Ovary (tissue), 9 donors: ENCODE measurements around the gene CLDN7. TPM values are rescaled to one million over a fixed set of nuclear protein-coding genes. Genes with fewer than 3 reads are reported as not detected.
A peak's percentile ranks its signal among the peaks of the same experiment; 100 is the strongest.

Experiments
- DNase-seq, 5 donors: peaks; one replicate each; pipeline ENCODE4 v3.0.0-alpha.2; 2019 to 2020
- H3K27ac ChIP-seq, 2 donors: fragments of 200-600 bp; one replicate each; pipeline versions ENCODE4 v1.5.1 to v1.8.0; 2019 to 2022
- H3K27me3 ChIP-seq: fragments of 200-600 bp; one replicate; pipeline ENCODE4 v1.8.0; 2022
- H3K36me3 ChIP-seq: fragments of 200-600 bp; sonication (generic); one replicate; pipeline ENCODE4 v1.5.1; 2019
- H3K4me1 ChIP-seq: one replicate; pipeline ENCODE4 v1.8.1; 2013; ENCODE audit warnings: mild to moderate bottlenecking, moderate library complexity; ENCODE audit not compliant: insufficient read depth
- H3K4me3 ChIP-seq: fragments of 200-600 bp; sonication (generic); one replicate; pipeline ENCODE4 v1.5.1; 2017
- H3K9me3 ChIP-seq, 2 donors: fragments of 200-600 bp in 1 of 2; sonication (generic) in 1 of 2; one replicate each; pipeline versions ENCODE4 v1.5.1 to v1.8.1; 2013 to 2019; ENCODE audit warnings: mild to moderate bottlenecking in 1 of 2, moderate library complexity in 1 of 2
- EP300 ChIP-seq: sonication (generic); formaldehyde crosslinking; IDR thresholded peaks from one replicate; pipeline ENCODE4 v1.6.1; 2017; ENCODE audit warnings: antibody characterized with exemption
- POLR2A ChIP-seq: fragments of 450-650 bp; IDR thresholded peaks from one replicate; pipeline ENCODE4 v1.6.1; 2017; ENCODE audit warnings: antibody characterized with exemption, mild to moderate bottlenecking, moderate library complexity
- WGBS, 3 donors: extraction: QIAGEN DNeasy Blood & Tissue Kit in 1 of 3; methylation state at CpG; one replicate each; pipeline versions ENCODE4 v1.1.5 to v1.1.7; 2013 to 2017; 5-methylcytosine and 5-hydroxymethylcytosine counted together
- intact Hi-C, 4 donors: fragments of 100-400 bp; cut with DNase I; formaldehyde crosslinking; loops; one replicate each; pipeline versions ENCODE4 v1.11.0 to v1.15.1; 2022 to 2023
- polyA plus RNA-seq, 2 donors: library from polyadenylated mRNA; stranded (reverse); fragments of 200-250 nt in 1 of 2; fragments of 350-450 nt in 1 of 2; fragmentation: Illumina TruSeq in 1 of 2; extraction: RNeasy Lipid Tissue Mini Kit (QIAGEN cat#74804) in 1 of 2; gene quantifications; one replicate each; pipeline ENCODE4 v1.2.3, GENCODE V29; 2013 to 2014
- total RNA-seq, 7 donors: library from RNA; depleted of rRNA in 2 of 7; stranded (reverse); fragments of >200 nt in 2 of 7; fragmentation: NEBNext Ultra II Directional in 3 of 7; extraction: Animal tissue kit (Norgen Biotek cat#: 25700) in 3 of 7; gene quantifications; one replicate each; pipeline versions ENCODE4 v1.1.0 to v1.2.4, GENCODE V29; 2016 to 2023
- TF ChIP-seq, protein P1 (sequence below), 3 donors: fragments of 450-650 bp in 2 of 3; fragments of 200-600 bp in 1 of 3; IDR thresholded peaks; one replicate each; pipeline versions ENCODE4 v1.5.1 to v1.8.0; 2016 to 2022; ENCODE audit warnings: antibody characterized with exemption in 3 of 3, mild to moderate bottlenecking in 1 of 3
- donor health status: DM: no; HTN: no; CAD: no; lungs with moderate emphysema.
- donor health status: DM: no; HTN: no; CAD: no.
- donor health status: Bipolar disorder and iron deficiency.
- donor health status: DM: yes; HTN: yes; CAD: no.
- donor health status: DM: no; HTN: no; CAD: no.
- donor health status: DM: yes; HTN: yes; CAD: no.

The CLDN7 gene
- total and polyA plus RNA-seq, 9 donors, result 0.27 to 102 (median 4.7) TPM; not detected in 1

DNA sequence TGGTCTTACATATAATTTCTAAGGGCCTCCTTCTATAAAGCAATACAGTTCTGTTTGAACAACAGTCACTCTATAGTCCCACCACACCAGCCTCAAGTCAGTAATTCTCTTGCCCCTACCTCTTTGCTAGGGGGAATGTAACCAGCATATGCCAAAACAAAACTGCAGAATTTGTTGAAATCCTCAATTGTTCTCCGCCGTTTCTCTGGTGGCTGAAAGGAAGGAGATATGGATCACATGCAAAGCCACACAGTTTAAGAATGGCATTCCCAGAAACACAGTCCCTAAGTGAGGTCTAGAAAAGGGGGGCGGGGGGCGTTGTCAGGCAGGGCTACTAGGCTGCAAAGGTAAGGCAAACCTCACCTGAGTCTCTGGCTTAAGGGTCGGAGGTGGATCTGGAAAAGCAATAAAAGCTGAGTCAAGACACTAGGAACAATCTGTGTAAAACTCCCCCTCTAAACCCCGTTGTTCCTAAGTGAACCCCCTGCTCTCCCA, 25.0 kb downstream of the CLDN7 start:
- peaks cover 11% of the 10 kb centered on the region for H3K4me1 ChIP-seq
- no peaks in the 10 kb centered on the region for H3K36me3 ChIP-seq
- WGBS, 3 donors, result 26 to 27% (median 26%) methylated on average over 6 of the region's 6 CpGs

DNA sequence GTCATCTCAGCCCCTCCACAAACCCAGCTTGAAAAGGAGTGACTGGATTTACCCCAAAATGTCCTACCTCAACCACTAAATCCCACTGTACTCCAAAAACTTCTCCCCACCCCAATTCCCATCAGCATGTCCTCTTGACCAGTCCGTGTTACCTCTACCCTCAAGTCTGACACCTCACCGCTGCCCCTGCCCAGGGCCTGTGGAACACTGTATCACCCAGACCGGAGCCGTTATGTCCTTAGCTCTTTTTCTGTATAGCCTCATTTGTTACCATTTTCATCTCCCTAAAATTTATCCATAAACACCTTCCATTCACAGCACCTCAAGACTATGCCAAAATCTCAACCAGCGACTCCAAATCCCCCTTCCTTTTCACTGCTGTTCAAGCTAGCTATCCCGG, 25.5 kb downstream of the CLDN7 start:
- H3K9me3 ChIP-seq, result no peaks in the 10 kb centered on the region
- DNase-seq, result peak in 2 of 5 donors; percentile 28 to 30
- TF ChIP-seq, protein P1, sequence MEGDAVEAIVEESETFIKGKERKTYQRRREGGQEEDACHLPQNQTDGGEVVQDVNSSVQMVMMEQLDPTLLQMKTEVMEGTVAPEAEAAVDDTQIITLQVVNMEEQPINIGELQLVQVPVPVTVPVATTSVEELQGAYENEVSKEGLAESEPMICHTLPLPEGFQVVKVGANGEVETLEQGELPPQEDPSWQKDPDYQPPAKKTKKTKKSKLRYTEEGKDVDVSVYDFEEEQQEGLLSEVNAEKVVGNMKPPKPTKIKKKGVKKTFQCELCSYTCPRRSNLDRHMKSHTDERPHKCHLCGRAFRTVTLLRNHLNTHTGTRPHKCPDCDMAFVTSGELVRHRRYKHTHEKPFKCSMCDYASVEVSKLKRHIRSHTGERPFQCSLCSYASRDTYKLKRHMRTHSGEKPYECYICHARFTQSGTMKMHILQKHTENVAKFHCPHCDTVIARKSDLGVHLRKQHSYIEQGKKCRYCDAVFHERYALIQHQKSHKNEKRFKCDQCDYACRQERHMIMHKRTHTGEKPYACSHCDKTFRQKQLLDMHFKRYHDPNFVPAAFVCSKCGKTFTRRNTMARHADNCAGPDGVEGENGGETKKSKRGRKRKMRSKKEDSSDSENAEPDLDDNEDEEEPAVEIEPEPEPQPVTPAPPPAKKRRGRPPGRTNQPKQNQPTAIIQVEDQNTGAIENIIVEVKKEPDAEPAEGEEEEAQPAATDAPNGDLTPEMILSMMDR (IDR thresholded peaks at IDR 0.05), result no peak
- no peaks in the 10 kb centered on the region for H3K36me3 ChIP-seq
- no peak overlapping the region for H3K27ac ChIP-seq
- H3K27me3 ChIP-seq, result no peaks in the 10 kb centered on the region
- WGBS, 3 donors, result 73 to 85% (median 75%) methylated on average over 6 of the region's 6 CpGs
- H3K4me1 ChIP-seq, result peaks cover 15% of the 10 kb centered on the region
- intact Hi-C loops, result no loop called here
- no peak overlapping the region for H3K4me3 ChIP-seq

More for the DNA sequence above, 25.0 kb downstream of the CLDN7 start:
- Histone ChIP-seq H3K4me3 (peak overlapping the region; percentile 99), H3K27me3 (no peaks in the 10 kb centered on the region), H3K27ac (peak overlapping the region; percentile 82 to 85), H3K9me3 (no peaks in the 10 kb centered on the region)
- no peak for TF ChIP-seq EP300
- TF ChIP-seq POLR2A, result no peak
- TF ChIP-seq, protein P1 (IDR thresholded peaks at IDR 0.05), result no peak
- intact Hi-C loops, result no loop called here
- peak in 1 of 5 donors; percentile 49 for DNase-seq

DNA sequence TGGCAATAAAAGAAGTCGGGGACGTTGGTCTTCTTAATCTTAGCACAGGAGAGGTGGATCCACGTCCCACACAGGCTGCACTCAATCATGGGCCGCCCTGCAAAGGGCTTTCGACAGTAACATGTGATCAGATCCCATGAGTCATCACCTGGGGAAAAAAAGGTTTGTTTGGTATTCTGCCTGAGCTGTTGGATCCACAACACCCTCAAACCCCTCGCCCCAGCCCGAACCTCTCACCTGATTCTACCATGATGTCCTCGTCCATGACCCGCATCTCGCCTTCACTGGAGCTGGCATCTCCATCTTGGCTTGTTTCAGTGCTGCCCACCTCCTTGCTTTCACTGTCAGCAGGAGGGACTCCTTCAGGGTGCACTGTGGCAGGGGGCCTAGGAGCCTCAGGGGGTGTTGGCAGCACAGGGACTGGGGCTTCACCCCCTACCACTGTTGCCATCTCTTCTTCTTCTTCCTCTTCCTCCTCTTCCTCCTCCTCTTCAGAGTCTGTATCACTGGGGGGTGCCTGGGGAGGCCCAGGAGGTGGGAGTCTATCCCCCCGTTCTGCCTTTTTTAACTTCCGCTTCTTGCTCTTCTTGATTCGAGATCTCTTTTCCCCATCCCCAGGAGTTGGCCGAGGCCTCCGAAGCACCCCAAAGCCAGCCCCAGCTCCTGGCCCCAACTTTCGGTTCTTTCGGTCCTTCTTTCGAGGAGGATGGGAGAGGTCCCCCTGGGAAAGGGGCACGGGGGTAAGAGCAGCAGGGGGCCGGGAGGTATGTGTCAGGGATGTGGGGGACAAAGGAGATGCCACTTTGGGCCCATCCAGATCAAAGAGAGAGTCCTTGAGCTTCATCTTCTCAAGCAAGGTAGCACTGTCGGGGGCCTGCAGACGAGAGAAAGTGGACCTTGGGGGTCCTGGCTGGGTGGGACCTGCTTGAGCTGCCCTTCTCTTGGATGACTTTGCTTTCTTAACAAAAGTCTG, 26.3 kb downstream of the CLDN7 start:
- Histone ChIP-seq H3K9me3 (no peaks in the 10 kb centered on the region), H3K27ac (no peak overlapping the region), H3K4me3 (no peak overlapping the region), H3K27me3 (no peaks in the 10 kb centered on the region), H3K4me1 (peaks cover 14% of the 10 kb centered on the region), H3K36me3 (no peaks in the 10 kb centered on the region)
- no peak for TF ChIP-seq POLR2A
- TF ChIP-seq, protein P1 (IDR thresholded peaks at IDR 0.05), result no peak
- TF ChIP-seq EP300, result no peak
- WGBS, 3 donors, result 70 to 80% (median 76%) methylated on average over 22 of the region's 22 CpGs
- intact Hi-C loops, result no loop called here
- peak in 2 of 5 donors; percentile 43 to 44 for DNase-seq

DNA sequence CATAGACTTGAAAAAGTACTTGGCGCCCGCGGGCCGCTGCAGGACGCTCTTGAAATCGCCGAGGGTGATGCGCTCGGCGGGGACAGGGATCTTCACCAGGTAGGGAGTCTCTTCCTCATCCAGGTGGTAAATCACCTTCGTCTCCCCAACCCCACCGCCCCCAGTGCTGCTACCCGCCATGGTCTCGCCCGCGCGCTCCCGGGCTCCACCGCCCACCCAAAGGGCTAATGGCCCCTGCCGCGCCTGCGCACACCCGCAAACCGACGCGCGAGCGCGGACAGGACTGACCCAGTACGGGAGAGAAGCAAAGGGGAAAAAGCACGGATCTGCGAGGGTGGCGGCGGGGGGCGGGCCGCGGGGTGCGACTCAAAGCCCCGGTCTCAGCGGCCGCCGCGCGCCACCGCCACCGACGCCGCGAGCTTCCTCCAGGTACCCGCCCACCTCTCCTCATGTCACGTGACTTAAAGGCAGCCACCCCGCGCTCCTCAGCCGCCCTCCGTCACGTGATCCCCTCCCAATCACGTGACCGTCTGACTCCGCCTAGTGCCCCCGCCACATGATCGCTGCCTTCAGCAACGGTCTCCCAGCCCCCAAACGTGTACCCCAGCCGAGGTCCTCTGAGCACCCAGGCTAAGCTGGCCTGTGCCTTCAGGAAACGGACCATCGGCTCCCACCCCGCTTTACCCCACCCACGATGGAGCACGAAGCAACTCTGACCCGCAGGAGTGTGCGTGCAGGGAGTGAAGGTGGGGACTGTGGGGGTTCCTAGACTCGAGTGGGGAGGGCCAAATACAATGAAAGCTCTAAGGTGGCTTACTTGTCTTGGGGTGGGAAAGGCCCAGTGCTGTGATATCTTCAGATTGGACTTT, 28.0 kb downstream of the CLDN7 start, which contains the start of gene DVL2:
TSS of gene DVL2 (minus strand) at position 435 of the 869 bp plus-strand sequence. CDS start at position 180, 255 bp downstream.
- Histone ChIP-seq H3K27ac (peak within 1 kb of the TSS; percentile 75 to 82), H3K27me3 (no peaks in the 10 kb centered on the region), H3K4me1 (peaks cover 10% of the 10 kb centered on the region), H3K9me3 (no peaks in the 10 kb centered on the region), H3K36me3 (no peaks in the 10 kb centered on the region), H3K4me3 (peak within 1 kb of the TSS; percentile 85)
- WGBS, 3 donors, result 0 to 1% (median 0%) methylated on average over 30 to 72 of the region's 72 CpGs
- intact Hi-C loops, result no loop called here
- DNase-seq, result peak; percentile 96 to 97 (median 96)
- TF ChIP-seq, protein P1 (IDR thresholded peaks at IDR 0.05), result peak in 1 of 3 donors; percentile 22
- TF ChIP-seq EP300, result no peak
- peak; percentile 67 for TF ChIP-seq POLR2A
